Mesendoderm (in vitro differentiated cells): Measurements from ENCODE around the gene TBC1D10B.
"Not testable (repeated sequence)": the region's sequence is repeated elsewhere in the genome, so short reads cannot be mapped to it uniquely, and the experiment has no call there.

ENCODE experiments used
- DNase-seq: peaks from one replicate; pipeline ENCODE4 v3.0.0; 2013
- H2AK5ac ChIP-seq: 2 replicates; pipeline ENCODE4 v1.6.1; 2013; ENCODE audit warnings: low read length, inconsistent platforms
- H2BK120ac ChIP-seq: 2 replicates; pipeline ENCODE4 v1.6.1; 2013; ENCODE audit warnings: low read depth, mild to moderate bottlenecking, low read length, moderate library complexity, mixed read lengths
- H2BK15ac ChIP-seq: replicated peaks from 2 replicates; pipeline ENCODE4 v1.6.1; 2013; ENCODE audit warnings: low read depth, mild to moderate bottlenecking, moderate library complexity
- H2BK5ac ChIP-seq: 2 replicates; pipeline ENCODE4 v1.6.1; 2013; ENCODE audit warnings: low read length, inconsistent platforms
- H3K18ac ChIP-seq: 2 replicates; pipeline ENCODE4 v1.6.1; 2013; ENCODE audit warnings: mild to moderate bottlenecking, low read length, mixed read lengths
- H3K23ac ChIP-seq: one replicate; pipeline ENCODE4 v1.6.1; 2013; ENCODE audit warnings: low read length
- H3K27ac ChIP-seq: 2 replicates; pipeline ENCODE4 v1.5.1; 2013; ENCODE audit warnings: low read depth, mild to moderate bottlenecking, inconsistent platforms, low read length, moderate library complexity
- H3K27me3 ChIP-seq: 2 replicates; pipeline ENCODE4 v1.6.1; 2013; ENCODE audit warnings: low read length, control low read depth, mild to moderate bottlenecking, inconsistent platforms; ENCODE audit not compliant: insufficient read depth, poor library complexity
- H3K36me3 ChIP-seq: 2 replicates; pipeline ENCODE4 v1.6.1; 2013; ENCODE audit warnings: low read length, inconsistent platforms; ENCODE audit not compliant: control insufficient read depth, insufficient read depth
- H3K4ac ChIP-seq: one replicate; pipeline ENCODE4 v1.6.1; 2013; ENCODE audit warnings: low read depth, mild to moderate bottlenecking, low read length, moderate library complexity
- H3K4me1 ChIP-seq: 2 replicates; pipeline ENCODE4 v1.6.1; 2013; ENCODE audit warnings: low read depth, low read length, inconsistent platforms; ENCODE audit not compliant: control insufficient read depth
- H3K4me2 ChIP-seq: 2 replicates; pipeline ENCODE4 v1.6.1; 2013; ENCODE audit warnings: low read length
- H3K4me3 ChIP-seq: 2 replicates; pipeline ENCODE4 v1.5.1; 2013; ENCODE audit warnings: mild to moderate bottlenecking, low read length
- H3K56ac ChIP-seq: one replicate; pipeline ENCODE4 v1.6.1; 2013; ENCODE audit warnings: low read length
- H3K79me1 ChIP-seq: 2 replicates; pipeline ENCODE4 v1.6.1; 2013; ENCODE audit warnings: low read length, inconsistent platforms
- H3K79me2 ChIP-seq: 2 replicates; pipeline ENCODE4 v1.6.1; 2013; ENCODE audit warnings: mild to moderate bottlenecking, low read length; ENCODE audit not compliant: control insufficient read depth, insufficient read depth
- H3K9ac ChIP-seq: 2 replicates; pipeline ENCODE4 v1.6.1; 2013; ENCODE audit warnings: low read length, inconsistent platforms
- H4K5ac ChIP-seq: one replicate; pipeline ENCODE4 v1.6.1; 2013; ENCODE audit warnings: low read length
- H4K8ac ChIP-seq: one replicate; pipeline ENCODE4 v1.6.1; 2013; ENCODE audit warnings: low read depth, mild to moderate bottlenecking, control low read depth, low read length, moderate library complexity
- whole genome bisulfite sequencing: extraction: QIAGEN DNeasy Blood & Tissue Kit; methylation state at CpG from one replicate; pipeline ENCODE4 v1.1.7; 2013; ENCODE audit warnings: low lambda C conversion rate, missing lambda C conversion rate; ENCODE audit not compliant: insufficient coverage; ENCODE audit errors: extremely low coverage; 5-methylcytosine and 5-hydroxymethylcytosine counted together

Gene TBC1D10B

GRCh38 chr16:30338715-30339114 lies 31.6 kb downstream of the TBC1D10B start:
- not testable (repeated sequence) for H3K23ac ChIP-seq, H4K5ac ChIP-seq, H2AK5ac ChIP-seq, H3K36me3 ChIP-seq, DNase-seq, H2BK120ac ChIP-seq, H2BK15ac ChIP-seq, H2BK5ac ChIP-seq, H3K18ac ChIP-seq, H3K79me1 ChIP-seq, H3K4me1 ChIP-seq, H3K4me3 ChIP-seq, H3K9ac ChIP-seq, H4K8ac ChIP-seq, H3K79me2 ChIP-seq, H3K56ac ChIP-seq, H3K4ac ChIP-seq, H3K27me3 ChIP-seq, H3K4me2 ChIP-seq, H3K27ac ChIP-seq
- WGBS = no CpG with 5 or more reads among the region's 5 CpGs

- not testable (repeated sequence) for DNase-seq, H3K9ac ChIP-seq, H2BK120ac ChIP-seq, H4K5ac ChIP-seq, H3K4me1 ChIP-seq, H3K18ac ChIP-seq, H3K4me3 ChIP-seq, H3K27ac ChIP-seq, H3K23ac ChIP-seq, H2AK5ac ChIP-seq, H3K27me3 ChIP-seq, H3K79me1 ChIP-seq, H2BK5ac ChIP-seq, H3K36me3 ChIP-seq, H4K8ac ChIP-seq, H3K56ac ChIP-seq, H2BK15ac ChIP-seq, H3K79me2 ChIP-seq, H3K4ac ChIP-seq, H3K4me2 ChIP-seq
- WGBS = no CpG with 5 or more reads among the region's 10 CpGs
These were observed 32.3 kb downstream of the TBC1D10B start for GRCh38 chr16:30337964-30338357.

GRCh38 chr16:30335598-30336474 lies 34.5 kb downstream of the TBC1D10B start:
- Histone ChIP-seq H3K36me3 (no peaks in the 10 kb centered on the region), H3K4ac (no peak overlapping the region), H2BK5ac (no peak overlapping the region), H3K4me1 (no peaks in the 10 kb centered on the region), H2BK120ac (no peak overlapping the region), H3K79me1 (no peaks in the 10 kb centered on the region), H3K27ac (no peak overlapping the region), H3K4me3 (no peak overlapping the region), H4K8ac (no peak overlapping the region), H4K5ac (no peak overlapping the region), H3K23ac (no peak overlapping the region), H3K4me2 (no peak overlapping the region), H2AK5ac (no peak overlapping the region), H3K27me3 (no peaks in the 10 kb centered on the region), H3K18ac (no peak overlapping the region), H3K79me2 (no peaks in the 10 kb centered on the region), H3K56ac (peak overlapping the region; percentile 70), H3K9ac (peak overlapping the region; percentile 32), H2BK15ac (no peak overlapping the region)
- DNase-seq = no peak
- no CpG with 5 or more reads among the region's 17 CpGs for WGBS

- not testable (repeated sequence) for H4K8ac ChIP-seq, H4K5ac ChIP-seq, H2BK15ac ChIP-seq, H3K79me2 ChIP-seq, H3K4ac ChIP-seq, H3K79me1 ChIP-seq, H2AK5ac ChIP-seq, H3K36me3 ChIP-seq, H3K27me3 ChIP-seq, H2BK120ac ChIP-seq, H3K4me2 ChIP-seq, H3K4me1 ChIP-seq
- WGBS = no CpG with 5 or more reads among the region's 70 CpGs
- peak overlapping the region; percentile 56 for H3K18ac ChIP-seq
- H3K4me3 ChIP-seq = peak overlapping the region; percentile 73
- DNase-seq = peak; percentile 85
- peak overlapping the region; percentile 76 for H2BK5ac ChIP-seq
- H3K56ac ChIP-seq = peak overlapping the region; percentile 98
- H3K23ac ChIP-seq = peak overlapping the region; percentile 45
- H3K9ac ChIP-seq = peak overlapping the region; percentile 90
- peak overlapping the region; percentile 93 for H3K27ac ChIP-seq
These were observed 35.2 kb downstream of the TBC1D10B start for GRCh38 chr16:30335028-30335597.

- H3K4me1 ChIP-seq, H3K36me3 ChIP-seq, H3K79me1 ChIP-seq, H4K5ac ChIP-seq, H3K27me3 ChIP-seq, H3K4me2 ChIP-seq, H3K4ac ChIP-seq, H2BK5ac ChIP-seq, H3K79me2 ChIP-seq, H3K23ac ChIP-seq, H2BK120ac ChIP-seq, H4K8ac ChIP-seq, H2BK15ac ChIP-seq, H3K18ac ChIP-seq, H2AK5ac ChIP-seq, H3K27ac ChIP-seq: not testable (repeated sequence)
- Histone ChIP-seq H3K56ac (peak overlapping the region; percentile 67), H3K9ac (peak overlapping the region; percentile 61), H3K4me3 (peak overlapping the region; percentile 46)
- DNase-seq = peak; percentile 91
- no CpG with 5 or more reads among the region's 33 CpGs for WGBS
These were observed 35.8 kb downstream of the TBC1D10B start for GRCh38 chr16:30334473-30334989.
